HEK293T (cell line): Measurements from ENCODE around the gene F8.

ENCODE experiments used
- BHLHE40 ChIP-seq: fragments of 450-650 bp; IDR thresholded peaks from 2 replicates; pipeline ENCODE4 v1.6.1; 2016; ENCODE audit warnings: mild to moderate bottlenecking, moderate library complexity, borderline replicate concordance
- HDGF ChIP-seq: fragments of 450-650 bp; IDR thresholded peaks from 2 replicates; pipeline ENCODE4 v1.6.1; 2017; ENCODE audit warnings: antibody characterized with exemption, borderline replicate concordance
- NFRKB ChIP-seq: fragments of 450-650 bp; IDR thresholded peaks from 2 replicates; pipeline ENCODE4 v1.6.1; 2016; ENCODE audit warnings: mild to moderate bottlenecking, moderate library complexity

- TF ChIP-seq NFRKB (no peak), BHLHE40 (no peak), HDGF (no peak)
Observed at GRCh38 chrX:155056877-155057792, 34.6 kb upstream of the F8 start.
